HFF-Myc (cell line): ENCODE data around the gene DDIT3.
"Not testable (repeated sequence)": the region's sequence is repeated elsewhere in the genome, so short reads cannot be mapped to it uniquely, and the experiment has no call there.

Experiments used
- DNase-seq: peaks from one replicate; pipeline ENCODE4 v3.0.0-alpha.2; 2011; ENCODE audit warnings: low read depth; ENCODE audit errors: extremely low read depth
- H3K4me3 ChIP-seq: replicated peaks from 2 replicates; pipeline ENCODE4 v1.5.1; 2011; ENCODE audit warnings: low read depth, mild to moderate bottlenecking, control low read depth, low read length
- CTCF ChIP-seq: IDR thresholded peaks from 2 replicates; pipeline ENCODE4 v1.5.1; 2012; ENCODE audit warnings: mild to moderate bottlenecking, low read depth, low read length, control low read depth; ENCODE audit errors: missing control alignments

Gene DDIT3

GRCh38 chr12:57511588-57512325 is 8.6 kb downstream of the DDIT3 start:
- no peak overlapping the region for H3K4me3 ChIP-seq
- no peak for TF ChIP-seq CTCF
- no peak for DNase-seq

GRCh38 chr12:57511161-57511560 is 9.2 kb downstream of the DDIT3 start:
- TF ChIP-seq CTCF = no peak

GRCh38 chr12:57507796-57508195 is 12.5 kb downstream of the DDIT3 start:
- DNase-seq, H3K4me3 ChIP-seq: not testable (repeated sequence)

More at GRCh38 chr12:57511161-57511560, 9.2 kb downstream of the DDIT3 start:
- no peak for DNase-seq
- H3K4me3 ChIP-seq = no peak overlapping the region

- not testable (repeated sequence) for H3K4me3 ChIP-seq, DNase-seq
Measured at GRCh38 chr12:57506541-57506940, 13.8 kb downstream of the DDIT3 start.

GRCh38 chr12:57502311-57502969 is 17.9 kb downstream of the DDIT3 start:
- not testable (repeated sequence) for DNase-seq

GRCh38 chr12:57500213-57500612 is 20.1 kb downstream of the DDIT3 start:
- no peak overlapping the region for H3K4me3 ChIP-seq
- no peak for TF ChIP-seq CTCF
- DNase-seq = no peak

More at GRCh38 chr12:57502311-57502969, 17.9 kb downstream of the DDIT3 start:
- not testable (repeated sequence) for H3K4me3 ChIP-seq

- DNase-seq = no peak
- TF ChIP-seq CTCF = no peak
- H3K4me3 ChIP-seq = no peak overlapping the region
Measured at GRCh38 chr12:57498571-57498970, 21.7 kb downstream of the DDIT3 start.

GRCh38 chr12:57498132-57498502 is 22.2 kb downstream of the DDIT3 start:
- TF ChIP-seq CTCF = no peak
- DNase-seq = no peak
- no peak overlapping the region for H3K4me3 ChIP-seq
